Forelimb muscle (tissue), 1 donor: ENCODE measurements around the gene ST6GALNAC6. TPM values are rescaled to one million over a fixed set of nuclear protein-coding genes. Genes with fewer than 3 reads are reported as not detected.
A peak's percentile ranks its signal among the peaks of the same experiment; 100 is the strongest.

Source experiments
- DNase-seq: peaks from one replicate; pipeline ENCODE4 v3.0.0-alpha.2; 2013; ENCODE audit warnings: low read depth
- polyA plus RNA-seq: library from polyadenylated mRNA; unstranded; fragments of 120-200 nt; gene quantifications from one replicate; pipeline ENCODE4 v1.2.1, GENCODE V29; 2013; ENCODE audit not compliant: insufficient read length

Gene ST6GALNAC6, protein sequence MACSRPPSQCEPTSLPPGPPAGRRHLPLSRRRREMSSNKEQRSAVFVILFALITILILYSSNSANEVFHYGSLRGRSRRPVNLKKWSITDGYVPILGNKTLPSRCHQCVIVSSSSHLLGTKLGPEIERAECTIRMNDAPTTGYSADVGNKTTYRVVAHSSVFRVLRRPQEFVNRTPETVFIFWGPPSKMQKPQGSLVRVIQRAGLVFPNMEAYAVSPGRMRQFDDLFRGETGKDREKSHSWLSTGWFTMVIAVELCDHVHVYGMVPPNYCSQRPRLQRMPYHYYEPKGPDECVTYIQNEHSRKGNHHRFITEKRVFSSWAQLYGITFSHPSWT
- 53.3 TPM for polyA plus RNA-seq

DNA sequence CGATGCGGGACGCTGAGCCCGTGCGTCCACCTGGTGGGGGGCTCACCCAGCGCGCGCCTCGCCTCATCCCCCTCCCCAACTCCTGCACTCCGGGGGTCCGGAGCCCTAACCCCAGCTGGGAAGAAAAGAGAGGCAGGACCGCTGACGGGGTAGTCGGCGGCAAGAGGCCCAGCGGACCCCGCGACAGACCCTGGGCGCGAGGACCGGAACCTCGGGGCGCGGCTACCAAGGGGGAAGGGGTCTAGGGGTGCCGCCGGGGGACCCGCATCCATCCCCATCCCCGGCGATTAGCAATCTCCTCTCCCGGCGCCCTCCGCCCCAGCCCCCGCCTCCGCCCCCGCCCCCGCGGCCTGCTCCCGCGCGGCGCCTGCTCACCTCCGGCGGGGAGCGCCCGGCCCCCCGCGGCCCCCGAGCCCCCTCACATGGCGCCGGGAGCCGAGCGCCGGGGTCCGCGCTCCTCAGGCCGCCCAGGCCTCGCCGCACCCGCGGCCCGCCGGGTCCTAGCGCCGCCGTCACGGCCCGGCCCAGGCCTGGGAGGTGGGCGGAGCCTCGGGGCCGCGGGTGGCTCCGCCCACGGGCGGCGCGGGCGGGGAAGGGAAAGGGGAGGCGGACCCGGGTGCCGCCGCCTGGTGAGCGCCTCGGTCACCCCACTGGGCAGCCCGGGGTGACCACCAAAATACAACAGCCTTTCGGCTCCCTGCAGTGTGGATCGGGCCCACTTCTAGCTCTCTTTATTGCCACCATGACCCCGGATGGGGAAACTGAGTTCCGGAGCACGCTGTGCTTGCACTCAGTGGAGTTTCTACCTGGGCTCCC is at the start of gene ST6GALNAC6:
ST6GALNAC6 (minus strand) TSS at position 476 of the 816 bp plus-strand sequence. CDS start 1,622 bp downstream, outside the sequence.
- DNase-seq, result no peak

DNA sequence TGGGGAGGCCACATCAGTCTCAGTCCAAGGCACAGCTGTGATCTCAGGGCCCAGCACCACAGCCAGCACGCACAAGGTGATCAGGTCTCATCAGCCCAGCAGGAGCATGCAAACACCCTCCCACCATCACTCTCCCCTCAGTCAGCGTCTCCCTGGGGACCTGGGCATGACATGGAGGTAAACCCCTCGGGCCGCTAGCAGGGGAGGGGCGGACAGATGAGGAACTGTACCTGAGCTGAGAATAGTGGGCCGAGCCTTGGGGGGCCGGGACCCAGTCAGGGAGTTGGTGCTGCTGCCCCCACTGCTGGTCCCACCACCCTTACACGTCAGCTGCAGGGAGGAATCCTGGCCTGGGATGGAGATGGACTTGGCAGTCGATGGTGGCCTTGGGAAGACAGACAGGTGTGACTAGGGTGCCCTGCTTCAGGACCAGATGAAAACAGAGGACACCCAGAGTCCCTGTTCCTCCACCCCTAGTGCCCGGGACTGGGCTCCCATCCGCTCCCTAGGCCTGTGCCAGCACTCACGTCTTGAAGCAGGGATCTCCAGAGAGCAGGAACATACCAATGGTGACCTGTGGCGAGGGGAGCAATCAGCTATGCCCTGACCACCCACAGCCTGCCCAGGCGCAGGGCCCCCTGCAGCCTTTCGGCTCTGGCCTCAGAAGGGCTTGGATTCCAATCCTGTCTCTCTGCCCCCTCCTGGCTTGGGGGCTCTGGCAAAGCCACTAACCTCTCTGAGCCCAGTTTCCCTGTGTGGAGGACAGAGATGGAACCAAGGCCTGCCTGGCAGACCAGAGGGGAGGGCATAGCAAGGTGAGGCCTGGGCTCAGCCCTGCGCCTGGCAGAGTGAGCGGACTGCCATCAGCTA is 48.7 kb upstream of the ST6GALNAC6 start:
- DNase-seq, result no peak

DNA sequence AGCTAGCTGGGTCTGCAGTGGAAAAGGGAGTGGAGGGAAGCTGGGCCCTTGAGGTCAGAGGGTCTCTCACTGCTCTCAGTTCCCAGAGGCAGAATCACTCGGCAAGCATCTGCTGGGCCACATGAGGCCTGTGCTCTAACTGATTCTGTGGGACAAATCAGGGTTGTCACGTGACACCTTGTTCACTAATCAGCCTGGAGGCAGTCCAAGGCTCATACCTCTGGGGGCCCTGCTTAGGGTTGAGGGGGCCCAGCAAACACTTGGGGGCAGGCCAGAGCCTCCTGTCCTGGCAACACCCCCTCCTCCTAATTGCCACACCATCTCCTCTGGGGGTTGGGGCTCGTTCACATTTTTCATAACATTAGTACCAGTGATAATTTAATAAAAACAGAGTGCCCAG is 47.3 kb upstream of the ST6GALNAC6 start:
- no peak for DNase-seq

DNA sequence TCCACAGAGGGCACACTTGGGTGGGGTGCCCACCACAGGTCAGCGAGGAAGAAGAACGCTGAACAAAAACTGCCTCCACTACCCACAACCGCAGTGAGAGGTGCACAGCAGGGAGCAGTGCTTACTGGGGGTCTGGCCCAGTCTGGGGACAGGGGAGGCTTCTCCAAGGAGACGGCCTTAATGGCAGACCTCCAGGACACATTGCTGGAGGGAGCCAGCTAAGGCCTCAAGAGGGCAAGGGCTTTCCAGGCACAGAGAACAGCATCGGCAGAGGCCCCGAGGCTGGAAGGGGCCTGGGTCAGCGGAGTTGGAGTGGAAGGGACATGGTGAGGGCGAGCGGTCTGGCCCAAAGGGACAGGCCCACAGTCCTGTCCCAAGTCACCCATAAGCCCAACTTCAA is 46.5 kb upstream of the ST6GALNAC6 start:
- no peak for DNase-seq

DNA sequence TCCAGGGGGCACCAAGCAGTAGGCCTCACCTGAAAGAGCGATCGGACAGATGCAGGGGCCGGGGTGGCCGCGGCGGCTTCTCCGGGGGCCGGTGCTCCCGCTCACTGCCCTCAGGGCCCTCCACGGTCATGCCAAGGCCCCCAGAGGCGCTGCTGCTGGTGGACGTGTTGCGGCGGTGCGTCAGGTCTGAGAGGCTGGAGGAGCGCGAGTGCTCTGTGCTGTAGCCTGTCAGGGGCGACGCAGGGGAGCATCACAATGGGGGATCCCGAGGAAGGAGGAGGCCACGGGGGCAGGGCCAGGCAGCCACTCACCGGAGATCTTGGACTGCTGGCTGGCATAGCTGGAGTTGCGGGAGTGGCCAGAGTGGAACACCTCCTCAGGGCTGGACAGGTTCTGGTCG is 45.9 kb upstream of the ST6GALNAC6 start:
- no peak for DNase-seq

DNA sequence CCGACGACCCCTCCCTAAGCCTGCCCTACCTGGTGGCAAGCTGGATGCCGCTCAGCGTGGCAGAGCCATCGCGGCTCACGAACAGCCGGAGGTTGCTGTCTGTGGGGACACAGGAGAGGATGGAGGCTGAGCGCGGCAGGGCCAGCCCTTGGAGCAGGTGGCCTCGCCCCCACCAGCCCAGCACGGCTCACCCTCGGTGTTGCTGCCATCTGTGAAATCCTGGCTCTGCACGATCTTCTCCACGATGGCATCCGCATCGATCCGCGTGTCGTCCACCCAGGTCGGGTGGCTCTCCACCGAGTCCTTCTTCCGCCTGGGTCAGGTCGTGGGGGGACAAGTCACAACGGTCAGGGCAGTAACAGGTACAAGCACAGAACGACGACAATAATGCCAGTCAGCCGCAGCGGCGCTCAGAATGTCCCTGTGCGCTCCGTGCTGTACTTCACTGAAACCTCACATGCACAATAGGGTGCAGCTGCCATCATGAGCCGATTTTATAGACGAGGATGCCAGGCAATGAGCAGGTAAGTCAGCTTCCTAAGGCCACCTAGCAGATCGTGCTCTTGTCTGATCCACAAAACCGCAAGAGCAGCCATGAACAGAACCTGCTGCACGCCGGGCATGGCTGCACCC is 45.3 kb upstream of the ST6GALNAC6 start:
- DNase-seq, result no peak

DNA sequence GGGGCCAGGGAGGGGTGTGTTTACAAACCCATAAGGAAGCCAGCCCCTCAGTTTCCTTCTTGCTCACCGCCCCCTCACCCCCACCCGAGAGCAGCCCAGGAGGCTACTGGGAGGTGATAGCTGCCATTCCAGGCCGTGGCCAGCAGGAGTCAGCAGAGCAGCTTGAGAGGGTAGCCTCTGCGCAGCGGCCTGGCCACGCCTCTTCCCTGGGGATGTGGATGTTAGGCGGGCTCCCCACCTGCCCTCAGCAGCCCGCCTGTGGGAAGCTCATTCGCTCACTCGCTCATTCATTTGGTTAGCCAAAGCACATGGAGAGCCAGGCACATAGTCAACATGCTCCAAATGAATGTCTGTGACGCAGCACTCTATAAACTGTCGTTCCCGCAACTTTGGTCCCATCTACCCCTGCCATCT is 44.3 kb upstream of the ST6GALNAC6 start:
- no peak for DNase-seq

DNA sequence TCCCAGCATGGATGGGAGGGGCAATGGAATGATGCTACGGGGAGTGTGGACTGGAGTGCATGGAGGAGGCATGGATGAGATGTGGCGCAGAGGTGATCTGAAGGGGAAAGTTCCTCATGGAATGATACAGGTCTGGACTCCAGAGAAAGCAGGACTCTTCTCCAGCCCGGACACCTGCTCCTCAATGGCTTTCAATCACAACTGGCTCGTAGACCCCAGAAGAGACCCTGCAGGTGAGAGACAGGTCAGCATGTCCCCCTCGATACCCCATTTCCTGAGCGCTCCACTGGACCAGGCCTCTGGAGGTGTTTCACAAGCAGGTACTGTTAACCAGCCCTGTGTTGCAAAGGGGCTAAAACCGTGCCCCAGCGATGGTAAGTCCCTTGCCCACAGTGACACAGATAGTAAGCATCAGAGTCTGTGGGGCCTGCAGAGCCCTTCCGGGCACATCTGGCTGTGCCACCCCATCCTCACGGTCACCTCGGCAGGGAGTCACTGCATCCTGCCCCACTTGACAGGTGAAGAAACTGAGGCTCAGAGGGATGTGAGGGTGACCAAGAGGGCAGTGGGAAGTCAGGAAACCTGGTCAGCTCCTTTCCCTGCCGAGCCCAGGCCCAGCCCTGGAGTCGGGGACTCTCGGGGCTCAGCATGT is 43.7 kb upstream of the ST6GALNAC6 start:
- DNase-seq, result no peak

DNA sequence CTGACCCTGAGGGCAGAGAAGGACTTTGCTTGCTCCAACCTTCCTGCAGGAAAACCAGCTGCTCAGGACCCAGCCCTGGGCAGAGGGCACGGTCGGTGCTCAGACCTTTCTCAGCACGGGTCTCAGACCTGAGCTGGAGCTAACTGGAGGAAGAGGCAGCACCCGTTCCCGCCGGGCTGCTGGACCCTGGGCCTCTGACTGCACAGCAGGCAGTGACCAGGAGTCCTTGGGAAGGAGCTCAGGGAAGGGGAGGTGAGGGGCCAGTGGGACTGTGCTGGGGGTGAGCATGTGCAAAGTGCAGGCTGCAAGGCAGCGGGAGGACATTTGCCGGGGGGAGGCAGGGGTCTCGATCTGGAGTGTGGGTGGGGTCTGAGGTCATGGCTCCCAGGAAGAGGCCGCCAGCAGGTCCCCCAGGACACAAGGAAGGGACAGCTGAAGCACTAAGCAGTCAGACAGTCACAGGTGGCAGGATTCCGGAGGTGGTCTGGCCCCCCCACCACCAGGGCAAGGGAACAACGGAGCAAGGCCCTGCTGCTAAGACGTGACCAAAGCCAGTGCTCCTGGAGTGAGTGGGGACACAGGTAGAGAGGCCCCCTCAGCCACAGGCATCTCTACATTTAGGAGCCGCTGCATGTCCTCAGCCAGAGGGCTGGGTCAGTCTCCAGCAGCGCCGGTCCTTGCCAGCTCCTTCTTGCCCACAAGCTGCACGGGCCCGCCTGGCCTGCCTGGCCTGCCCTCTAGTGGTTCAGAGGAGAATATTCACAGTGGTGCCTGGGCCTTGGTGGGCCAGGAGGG is 43.0 kb upstream of the ST6GALNAC6 start:
- no peak for DNase-seq

DNA sequence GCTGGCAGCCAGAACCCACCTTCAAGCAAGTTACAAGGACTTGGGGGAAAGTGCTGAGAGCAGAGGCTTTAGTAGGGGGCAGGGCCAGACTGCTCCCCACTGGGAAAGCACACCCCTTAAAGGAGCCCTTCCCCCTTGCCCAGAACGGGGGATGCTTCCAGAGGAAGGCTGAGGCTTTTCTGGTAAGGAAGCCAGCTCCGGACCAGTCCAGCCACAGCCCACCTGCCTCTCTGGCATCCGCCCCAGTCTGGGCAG is 42.5 kb upstream of the ST6GALNAC6 start:
- DNase-seq, result no peak

DNA sequence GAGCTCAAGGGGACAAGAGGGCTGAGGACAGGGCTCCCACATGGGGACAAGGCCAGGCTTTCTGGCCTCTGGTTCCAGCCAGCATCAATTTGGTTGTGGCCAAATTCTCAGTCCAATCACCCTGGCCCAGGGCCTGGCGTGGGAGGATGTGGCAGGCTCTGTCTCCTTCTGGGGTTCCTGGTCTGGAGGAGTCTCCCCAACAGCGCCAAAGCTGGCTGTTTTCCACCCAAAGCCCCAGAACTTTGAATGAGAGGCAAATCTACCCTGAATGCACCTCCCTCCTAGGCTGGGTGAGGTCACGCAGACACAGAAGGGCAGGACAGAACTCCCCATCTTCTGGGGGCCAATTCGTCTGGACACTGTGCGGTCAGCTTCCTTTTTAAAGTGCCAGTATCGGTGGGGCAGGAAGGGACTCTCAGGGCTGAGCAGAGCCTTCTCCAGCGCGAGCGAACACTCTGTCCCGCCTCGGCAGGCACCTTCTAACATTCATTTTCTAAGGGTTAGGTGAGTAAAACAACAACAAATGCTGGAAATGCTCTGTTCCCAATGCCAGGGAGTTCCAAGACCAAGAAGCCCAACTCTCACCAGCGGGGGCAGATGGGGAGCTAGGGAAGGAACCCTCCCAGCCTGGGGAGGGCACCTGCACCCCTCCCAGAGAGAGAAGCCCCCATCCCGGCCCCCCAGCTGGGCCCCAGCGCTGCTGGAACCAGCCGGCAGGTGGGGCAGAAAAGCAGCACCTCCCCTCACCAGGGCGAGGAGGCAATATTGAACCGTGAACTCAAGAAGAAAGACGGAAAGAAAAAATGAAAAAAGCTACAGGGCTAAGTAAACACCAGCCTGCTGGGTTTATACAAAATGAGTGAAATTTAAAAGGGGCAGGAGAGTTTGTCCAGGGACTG is 41.9 kb upstream of the ST6GALNAC6 start:
- no peak for DNase-seq

DNA sequence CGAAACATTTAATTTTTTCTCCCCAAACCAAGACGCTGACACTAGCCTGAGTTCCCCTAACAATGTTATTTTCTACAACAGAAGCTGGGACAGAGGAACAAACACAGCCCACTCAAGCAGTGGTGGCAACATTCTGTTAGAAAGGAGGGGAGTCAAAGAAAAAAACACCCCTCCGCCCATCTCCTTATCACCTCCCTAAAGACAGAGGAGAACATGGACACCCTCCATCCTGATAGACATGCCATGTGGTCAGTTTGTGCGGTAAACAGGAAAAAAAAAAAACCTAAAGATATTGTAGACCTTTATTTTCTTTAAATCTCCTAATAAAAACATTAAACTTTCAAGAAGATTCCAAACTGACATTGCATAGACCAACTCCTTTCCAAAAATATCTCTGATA is 41.2 kb upstream of the ST6GALNAC6 start:
- DNase-seq, result no peak

DNA sequence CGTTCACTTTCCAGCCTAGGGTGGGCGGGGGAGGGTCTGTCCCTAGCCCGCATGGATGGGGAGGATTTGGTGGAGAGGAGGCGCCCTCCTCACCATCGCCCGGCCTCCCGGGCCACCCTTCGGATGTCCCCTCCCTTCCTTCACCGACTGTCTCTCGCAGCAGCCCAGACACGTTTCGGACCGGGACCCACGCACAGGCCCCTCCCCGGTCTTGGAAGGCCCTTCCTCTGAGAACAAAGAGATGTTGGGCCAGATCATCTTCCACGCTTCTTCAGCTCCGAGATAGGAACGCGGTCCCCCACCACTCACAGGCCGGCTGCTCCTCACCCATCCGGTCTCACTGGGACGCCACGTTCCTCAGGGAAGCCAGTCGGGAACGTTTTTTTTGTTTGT is 38.9 kb upstream of the ST6GALNAC6 start:
- no peak for DNase-seq

DNA sequence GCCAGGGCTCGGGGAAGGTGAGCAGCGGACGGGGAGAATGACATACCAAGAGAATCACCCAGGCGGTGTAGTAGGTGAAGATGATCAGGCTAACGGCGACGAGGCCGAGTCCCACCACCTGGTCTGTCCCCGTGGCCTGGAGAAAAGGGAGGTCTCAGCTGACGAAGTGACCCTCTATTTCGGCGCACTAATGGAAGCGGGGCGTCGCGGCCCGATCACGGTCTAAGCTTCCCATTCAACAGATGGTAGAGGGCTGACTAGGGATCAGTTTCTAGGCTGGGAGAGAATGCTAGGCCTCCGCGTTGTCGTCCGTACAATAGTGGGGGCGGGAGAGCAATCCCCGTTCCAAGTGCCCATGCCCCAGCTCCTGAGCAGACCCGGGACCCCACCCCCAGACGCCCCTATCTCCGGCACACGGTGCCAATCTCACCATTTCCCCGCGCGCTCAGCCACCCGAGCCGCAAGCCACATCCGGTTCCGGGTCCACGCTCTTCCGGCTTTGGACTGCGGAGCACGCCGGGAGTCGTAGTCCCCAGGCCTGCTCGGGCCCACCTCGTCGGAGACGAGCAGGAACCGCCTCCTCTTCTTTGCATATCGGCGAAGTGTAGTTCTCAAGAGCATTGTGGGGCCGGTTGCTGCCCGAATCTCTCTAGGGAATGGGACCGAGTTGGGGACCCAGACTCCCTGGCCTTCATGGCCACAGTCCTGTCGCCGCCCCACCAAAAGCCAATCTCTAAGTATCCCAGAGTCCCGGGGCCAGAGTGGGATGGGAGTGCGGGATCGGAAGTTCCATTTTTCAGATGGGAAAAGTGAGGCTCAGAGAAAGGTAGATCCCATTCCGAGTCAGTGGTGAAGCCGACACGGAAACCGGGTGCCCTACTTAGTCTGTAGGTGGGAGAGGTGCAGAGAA is 38.2 kb upstream of the ST6GALNAC6 start, which contains the start of gene DPM2:
DPM2 (minus strand) TSS at position 467 of the 910 bp plus-strand sequence; CDS start at position 433, 34 bp downstream.
- DNase-seq, result peak; percentile 75

DNA sequence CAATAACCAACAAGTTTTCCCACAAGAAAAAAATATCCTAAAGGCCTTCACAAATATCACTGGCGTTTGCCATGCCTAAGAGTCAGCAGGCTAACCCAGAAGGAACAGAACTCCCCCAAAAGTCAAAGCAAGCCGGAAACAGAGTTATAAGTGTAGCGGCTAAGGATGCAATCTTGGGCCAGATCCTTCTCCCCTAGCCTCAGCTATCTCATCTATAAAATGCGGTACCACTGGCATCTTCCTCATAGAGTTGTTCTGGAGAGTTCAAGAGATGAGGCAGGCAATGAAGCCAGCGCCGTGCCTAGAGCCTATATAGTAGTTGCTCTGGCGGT is 37.6 kb upstream of the ST6GALNAC6 start:
- no peak for DNase-seq

DNA sequence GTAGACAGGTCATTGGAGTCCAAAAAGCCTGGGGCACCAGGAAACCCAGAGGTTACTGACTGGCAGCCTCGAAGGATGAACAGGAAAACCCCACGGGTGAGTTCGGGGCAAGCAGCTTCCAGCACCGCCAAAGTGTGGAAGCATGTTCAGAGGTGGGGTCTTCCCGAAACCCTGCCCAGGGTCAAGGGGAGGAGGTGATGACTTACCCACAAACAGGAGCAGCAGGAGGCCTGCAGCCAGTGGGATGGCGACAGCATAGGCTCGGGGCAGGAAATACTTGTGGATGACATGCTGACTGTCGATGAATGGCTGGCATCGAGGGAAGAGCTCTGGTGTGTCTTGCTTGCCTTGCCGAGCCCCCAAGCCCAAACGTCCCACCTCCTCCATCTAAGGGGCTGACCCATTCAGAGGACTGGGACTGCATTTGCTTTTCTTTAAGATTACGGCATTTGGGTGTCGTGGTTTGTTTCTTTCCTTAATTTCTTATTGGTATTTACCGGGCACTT is 37.0 kb upstream of the ST6GALNAC6 start:
- DNase-seq, result no peak

DNA sequence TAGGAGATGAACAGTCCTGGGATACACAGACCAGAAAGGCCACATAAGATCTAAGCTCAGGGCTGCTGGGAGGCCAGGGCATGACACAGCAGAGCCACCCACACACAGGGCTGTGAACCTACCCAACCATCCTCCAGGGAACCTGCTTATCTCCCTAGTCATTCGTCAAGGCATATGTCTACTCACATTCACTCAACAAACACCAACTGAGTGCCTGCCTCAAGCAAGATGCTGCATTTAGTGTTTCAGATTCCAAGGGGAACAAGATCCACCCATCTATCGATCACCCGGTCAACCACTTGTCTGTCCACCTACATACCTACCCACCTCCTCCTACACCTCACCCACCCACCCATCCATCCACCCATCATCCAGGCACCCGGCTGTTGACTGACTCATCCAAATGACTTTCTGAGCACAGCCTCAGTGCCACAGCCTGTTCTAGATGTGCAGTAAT is 36.4 kb upstream of the ST6GALNAC6 start:
- no peak for DNase-seq

DNA sequence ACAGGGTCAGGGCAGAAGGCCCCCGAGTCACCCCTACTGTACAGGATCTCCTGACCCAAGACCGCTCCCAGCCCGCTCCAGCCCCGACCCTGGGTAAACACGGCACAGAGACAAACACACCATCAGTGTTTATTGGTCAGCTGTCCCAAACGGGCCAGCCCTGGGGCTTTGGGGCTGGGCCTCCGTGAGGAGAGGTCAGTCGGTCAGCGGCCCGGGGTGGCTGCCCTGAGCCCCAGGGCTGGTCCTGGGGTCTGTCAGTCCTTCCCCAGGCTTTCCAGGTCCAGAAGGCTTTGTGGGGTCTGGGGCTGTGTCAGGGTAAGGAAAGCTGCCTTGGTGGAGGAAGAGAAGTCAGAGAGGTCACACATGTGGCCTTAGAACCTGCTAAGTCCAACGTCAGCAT is 35.6 kb upstream of the ST6GALNAC6 start:
- no peak for DNase-seq
